ENCODE results near the gene SRSF9.
"Not testable (repeated sequence)": the region's sequence is repeated elsewhere in the genome, so short reads cannot be mapped to it uniquely, and the experiment has no call there.

Gene SRSF9

DNA sequence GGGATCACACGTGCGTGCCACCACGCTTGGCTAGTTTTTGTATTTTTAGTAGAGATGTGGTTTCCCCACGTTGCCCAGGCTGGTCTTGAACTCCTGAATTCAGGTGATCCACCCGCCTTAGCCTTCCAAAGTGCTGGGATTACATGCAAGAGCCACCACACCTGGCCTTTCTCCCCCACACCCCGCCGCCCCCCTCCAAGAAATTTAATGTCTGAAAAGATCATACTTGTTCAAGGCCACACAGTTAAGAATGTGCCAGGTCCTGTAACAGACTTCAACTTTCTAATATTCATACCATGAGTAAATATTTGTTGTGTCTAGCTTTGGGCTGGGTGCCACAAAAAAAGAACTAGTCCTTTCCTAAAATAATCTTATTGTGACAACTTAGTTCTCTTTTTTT is 14.2 kb downstream of the SRSF9 start:
- in situ Hi-C loops (cut with MboI; ENCODE audit: low sequenced_read_pairs, unreplicated experiment): no loop called here
- TF ChIP-seq, protein P1, sequence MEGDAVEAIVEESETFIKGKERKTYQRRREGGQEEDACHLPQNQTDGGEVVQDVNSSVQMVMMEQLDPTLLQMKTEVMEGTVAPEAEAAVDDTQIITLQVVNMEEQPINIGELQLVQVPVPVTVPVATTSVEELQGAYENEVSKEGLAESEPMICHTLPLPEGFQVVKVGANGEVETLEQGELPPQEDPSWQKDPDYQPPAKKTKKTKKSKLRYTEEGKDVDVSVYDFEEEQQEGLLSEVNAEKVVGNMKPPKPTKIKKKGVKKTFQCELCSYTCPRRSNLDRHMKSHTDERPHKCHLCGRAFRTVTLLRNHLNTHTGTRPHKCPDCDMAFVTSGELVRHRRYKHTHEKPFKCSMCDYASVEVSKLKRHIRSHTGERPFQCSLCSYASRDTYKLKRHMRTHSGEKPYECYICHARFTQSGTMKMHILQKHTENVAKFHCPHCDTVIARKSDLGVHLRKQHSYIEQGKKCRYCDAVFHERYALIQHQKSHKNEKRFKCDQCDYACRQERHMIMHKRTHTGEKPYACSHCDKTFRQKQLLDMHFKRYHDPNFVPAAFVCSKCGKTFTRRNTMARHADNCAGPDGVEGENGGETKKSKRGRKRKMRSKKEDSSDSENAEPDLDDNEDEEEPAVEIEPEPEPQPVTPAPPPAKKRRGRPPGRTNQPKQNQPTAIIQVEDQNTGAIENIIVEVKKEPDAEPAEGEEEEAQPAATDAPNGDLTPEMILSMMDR (IDR thresholded peaks at IDR 0.05; ENCODE audit: borderline replicate concordance, control extremely low read depth, extremely low read depth, insufficient read depth, missing control alignments): no peak
- DNase-seq (ENCODE audit: low spot score): no peak

DNA sequence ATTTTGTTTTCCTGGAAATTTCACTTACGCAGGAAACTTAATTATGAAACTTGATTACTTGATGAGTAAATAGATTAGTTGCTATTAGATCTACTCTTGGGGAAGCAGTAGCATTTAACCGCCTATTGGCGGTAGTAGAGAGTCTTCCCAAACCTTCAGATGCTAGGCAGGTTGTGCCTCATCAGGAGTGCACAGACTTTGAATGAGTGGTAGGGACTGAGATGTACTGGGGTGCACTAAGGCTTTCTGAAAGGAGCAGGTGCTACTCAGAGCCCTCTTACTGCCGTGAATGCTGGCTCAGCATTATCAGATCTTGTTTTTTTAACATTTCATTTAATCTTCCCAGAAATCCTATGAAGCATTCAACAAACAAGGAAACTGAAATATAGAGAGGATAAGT is 15.6 kb downstream of the SRSF9 start:
- TF ChIP-seq, protein P1 (IDR thresholded peaks at IDR 0.05; ENCODE audit: borderline replicate concordance, control extremely low read depth, extremely low read depth, insufficient read depth, missing control alignments): peak; percentile 11
- peak; percentile 60 for DNase-seq (ENCODE audit: low spot score)
- in situ Hi-C loops (cut with MboI; ENCODE audit: low sequenced_read_pairs, unreplicated experiment): no loop called here

DNA sequence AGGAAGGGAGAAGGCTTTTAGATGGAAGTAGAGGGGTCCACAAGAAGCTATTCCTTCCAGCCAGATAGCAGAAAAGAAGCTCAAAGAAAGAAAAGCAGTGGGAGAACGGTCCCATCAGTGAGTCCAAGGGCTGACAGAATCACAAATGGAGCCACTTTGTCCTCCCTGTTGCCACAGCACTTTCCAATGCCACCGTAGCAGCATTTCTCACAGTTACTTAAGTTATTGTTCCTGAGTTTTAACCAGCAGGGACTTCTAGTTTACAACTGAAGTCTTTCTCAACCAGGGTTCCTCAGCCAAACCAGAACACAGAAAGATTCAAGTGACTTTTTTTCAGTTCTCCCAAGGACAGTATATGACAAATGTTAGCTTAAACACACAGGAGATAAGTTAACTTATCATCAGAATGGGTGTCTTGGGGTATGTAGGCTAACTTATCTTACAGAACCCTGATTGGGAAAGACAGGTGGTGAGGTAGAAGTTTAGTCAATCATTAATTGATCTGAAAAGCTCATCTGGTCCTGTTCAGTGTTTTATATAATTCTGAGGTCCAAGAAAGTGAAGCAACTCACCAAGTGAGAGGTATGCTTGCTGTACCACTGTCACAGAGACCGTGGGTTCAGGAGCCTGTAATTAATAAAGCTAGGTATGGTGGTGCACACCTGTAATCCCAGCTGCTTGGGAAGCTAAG is 16.3 kb downstream of the SRSF9 start:
- TF ChIP-seq, protein P1 (IDR thresholded peaks at IDR 0.05; ENCODE audit: borderline replicate concordance, control extremely low read depth, extremely low read depth, insufficient read depth, missing control alignments): no peak
- no peak for DNase-seq (ENCODE audit: low spot score)
- in situ Hi-C loops (cut with MboI; ENCODE audit: low sequenced_read_pairs, unreplicated experiment): no loop called here

DNA sequence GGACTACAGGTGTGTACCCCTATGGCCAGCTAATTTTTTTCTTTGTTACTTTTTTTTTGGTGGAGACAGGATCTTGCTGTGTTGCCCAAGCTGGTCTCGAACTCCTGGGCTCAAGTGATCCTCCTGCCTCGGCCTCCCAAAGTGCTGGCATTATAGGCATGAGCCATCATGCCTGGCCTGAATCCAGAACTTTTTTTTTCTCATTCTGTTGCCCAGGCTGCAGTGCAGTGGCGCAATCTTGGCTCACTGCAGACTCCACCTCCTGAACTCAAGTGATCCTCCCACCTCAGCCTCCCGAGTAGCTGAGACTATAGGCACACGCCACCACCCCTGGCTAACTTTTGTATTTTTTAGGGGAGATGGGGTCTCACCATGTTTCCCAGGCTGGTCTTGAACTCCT is 17.0 kb downstream of the SRSF9 start:
- DNase-seq (ENCODE audit: low spot score); in situ Hi-C loops (cut with MboI; ENCODE audit: low sequenced_read_pairs, unreplicated experiment): not testable (repeated sequence)

DNA sequence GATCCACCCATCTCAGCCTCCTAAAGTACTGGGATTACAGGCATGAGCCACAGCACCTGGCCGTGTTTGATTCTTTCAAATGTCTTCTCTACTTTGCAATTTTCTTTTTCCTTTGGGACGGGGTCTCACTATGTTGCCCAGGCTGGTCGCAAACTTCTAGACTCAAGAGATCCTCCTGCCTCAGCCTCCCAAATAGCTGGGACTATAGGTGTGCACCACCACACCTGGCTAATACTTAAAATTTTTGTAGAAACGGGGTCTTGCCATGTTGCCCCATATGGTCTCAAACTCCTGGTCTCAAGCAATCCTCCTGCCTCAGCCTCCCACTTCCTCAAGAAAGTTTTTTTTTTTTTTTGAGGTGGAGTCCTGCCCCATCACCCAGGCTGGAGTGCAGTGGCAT is 21.6 kb downstream of the SRSF9 start:
- in situ Hi-C loops (cut with MboI; ENCODE audit: low sequenced_read_pairs, unreplicated experiment): no loop called here
- TF ChIP-seq, protein P1 (IDR thresholded peaks at IDR 0.05; ENCODE audit: borderline replicate concordance, control extremely low read depth, extremely low read depth, insufficient read depth, missing control alignments): no peak
- DNase-seq (ENCODE audit: low spot score): no peak

DNA sequence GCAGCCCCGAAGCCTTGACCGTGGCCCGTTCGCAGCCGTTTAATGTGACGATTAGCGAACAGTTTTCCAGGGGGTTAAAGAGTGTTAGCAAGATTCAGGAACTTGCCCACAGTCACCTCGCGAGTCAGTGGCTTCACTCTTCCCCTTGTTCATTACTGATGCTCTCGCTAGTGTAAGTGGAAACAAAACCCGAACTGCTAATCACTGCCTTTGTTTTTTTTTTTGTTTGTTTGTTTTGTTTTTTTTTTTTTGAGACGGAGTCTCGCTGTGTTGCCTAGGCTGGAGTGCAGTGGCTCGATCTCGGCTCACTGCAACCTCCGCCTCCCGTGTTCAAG is 22.7 kb downstream of the SRSF9 start:
- DNase-seq (ENCODE audit: low spot score); in situ Hi-C loops (cut with MboI; ENCODE audit: low sequenced_read_pairs, unreplicated experiment): not testable (repeated sequence)

DNA sequence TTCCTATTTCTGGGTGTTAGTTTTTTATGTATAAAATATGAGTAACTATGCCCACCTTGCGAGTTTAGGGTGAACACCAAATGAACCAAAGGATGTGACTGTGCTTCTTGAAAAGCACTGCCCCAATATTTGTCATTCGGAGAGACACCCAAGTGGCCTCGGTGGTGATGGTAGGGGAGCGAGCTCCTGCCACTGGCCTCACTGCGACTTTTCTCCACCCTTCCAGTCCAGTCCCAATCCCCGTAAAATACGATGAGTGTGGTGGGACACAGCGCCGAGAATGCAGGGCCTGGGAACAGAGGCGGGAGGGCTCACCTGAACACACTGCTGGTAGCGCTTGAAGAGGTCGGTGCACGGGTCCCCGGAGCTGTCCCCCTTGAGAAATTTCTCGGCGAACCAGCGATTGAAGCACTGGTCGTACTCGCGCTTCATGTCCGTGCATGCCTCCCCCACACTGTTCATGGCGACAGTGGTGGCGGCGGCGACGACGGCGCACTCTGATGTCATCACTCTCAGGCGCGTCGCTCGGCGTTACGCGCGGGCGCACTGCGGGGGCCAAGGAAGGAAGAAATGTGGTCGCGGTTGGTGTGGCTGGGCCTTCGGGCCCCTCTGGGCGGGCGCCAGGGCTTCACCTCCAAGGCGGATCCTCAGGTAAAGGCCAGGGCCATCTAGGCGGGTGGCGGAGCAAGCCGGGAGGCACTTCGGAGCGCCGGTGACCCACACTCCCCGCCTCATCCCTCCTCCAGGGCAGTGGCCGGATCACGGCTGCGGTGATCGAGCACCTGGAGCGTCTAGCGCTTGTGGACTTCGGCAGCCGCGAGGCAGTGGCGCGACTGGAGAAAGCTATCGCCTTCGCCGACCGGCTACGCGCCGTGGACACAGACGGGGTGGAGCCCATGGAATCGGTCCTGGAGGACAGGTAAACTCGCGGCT is 23.4 kb downstream of the SRSF9 start, which contains the start of the genes GATC and TRIAP1:
Gene GATC (plus strand): TSS at position 534 of the 933 bp plus-strand sequence. CDS start 37 bp downstream, at position 571.
Gene TRIAP1 (minus strand): TSS at position 474 of the 933 bp plus-strand sequence. CDS start 12 bp downstream, at position 462.
- in situ Hi-C loops (cut with MboI; ENCODE audit: low sequenced_read_pairs, unreplicated experiment): no loop called here
- peak; percentile 91 for DNase-seq (ENCODE audit: low spot score)

More for the DNA sequence above, 23.4 kb downstream of the SRSF9 start, which contains the start of the genes GATC and TRIAP1:
- TF ChIP-seq, protein P1 (IDR thresholded peaks at IDR 0.05; ENCODE audit: borderline replicate concordance, control extremely low read depth, extremely low read depth, insufficient read depth, missing control alignments): no peak
